OCI-LY1 (cell line): Measurements from ENCODE around the gene RAB10.

Experiments used
- H2AFZ ChIP-seq: fragments of 200-600 bp; sonication (generic), shearing (Covaris generic); 2 replicates; pipeline ENCODE4 v1.6.0; 2014; ENCODE audit warnings: antibody characterized with exemption, mild to moderate bottlenecking, low read length
- H3F3A ChIP-seq: fragments of 200-600 bp; sonication (generic), shearing (Covaris generic); 2 replicates; pipeline ENCODE4 v1.6.0; 2014; ENCODE audit warnings: mild to moderate bottlenecking, antibody characterized with exemption, low read length, moderate library complexity; ENCODE audit not compliant: insufficient read depth
- H3K27ac ChIP-seq: fragments of 200-600 bp; sonication (generic); 2 replicates; pipeline ENCODE4 v1.5.1; 2014; ENCODE audit warnings: low read length, mixed run types, mild to moderate bottlenecking, low read depth; ENCODE audit not compliant: poor library complexity, severe bottlenecking
- H3K27me3 ChIP-seq: fragments of 200-600 bp; sonication (generic); 2 replicates; pipeline ENCODE4 v1.6.0; 2014; ENCODE audit warnings: antibody characterized with exemption, mild to moderate bottlenecking, low read length, moderate library complexity; ENCODE audit not compliant: insufficient read depth
- H3K36me3 ChIP-seq: fragments of 200-600 bp; sonication (generic); 2 replicates; pipeline ENCODE4 v1.6.1; 2014; ENCODE audit warnings: mild to moderate bottlenecking, antibody characterized with exemption, low read length, moderate library complexity, mixed read lengths; ENCODE audit not compliant: insufficient read depth
- H3K4me1 ChIP-seq: fragments of 200-600 bp; sonication (generic); 2 replicates; pipeline ENCODE4 v1.5.1; 2014; ENCODE audit warnings: mild to moderate bottlenecking, low read length, moderate library complexity; ENCODE audit not compliant: insufficient read depth, severe bottlenecking
- H3K4me2 ChIP-seq: fragments of 200-600 bp; sonication (generic), shearing (Covaris generic); 2 replicates; pipeline ENCODE4 v1.6.1; 2014; ENCODE audit warnings: low read length
- H3K4me3 ChIP-seq: fragments of 200-600 bp; sonication (generic); 2 replicates; pipeline ENCODE4 v1.5.1; 2014; ENCODE audit warnings: low read length, low read depth, mild to moderate bottlenecking, mixed read lengths; ENCODE audit not compliant: poor library complexity, severe bottlenecking
- H3K79me2 ChIP-seq: fragments of 200-600 bp; shearing (Covaris generic); 2 replicates; pipeline ENCODE4 v1.6.1; 2016; ENCODE audit warnings: mixed run types, low read length, mixed read lengths; ENCODE audit not compliant: insufficient read depth
- H3K9ac ChIP-seq: fragments of 200-600 bp; sonication (generic), shearing (Covaris generic); 2 replicates; pipeline ENCODE4 v1.6.1; 2014; ENCODE audit warnings: mild to moderate bottlenecking, low read length, mixed read lengths
- H3K9me2 ChIP-seq: fragments of 200-600 bp; sonication (generic), shearing (Covaris generic); 2 replicates; pipeline ENCODE4 v1.6.1; 2014; ENCODE audit warnings: low read depth, mild to moderate bottlenecking, low read length, mixed read lengths
- H3K9me3 ChIP-seq: fragments of 200-600 bp; shearing (Covaris generic); 2 replicates; pipeline ENCODE4 v1.6.1; 2014; ENCODE audit warnings: low read length, mixed read lengths
- H4K20me1 ChIP-seq: fragments of 200-600 bp; sonication (generic), shearing (Covaris generic); 2 replicates; pipeline ENCODE4 v1.6.0; 2016; ENCODE audit warnings: mild to moderate bottlenecking, low read length; ENCODE audit not compliant: insufficient read depth
- CTCF ChIP-seq: fragments of 200-600 bp; sonication (generic), shearing (Covaris generic); IDR thresholded peaks from 2 replicates; pipeline ENCODE4 v1.5.1; 2017; ENCODE audit warnings: mild to moderate bottlenecking, antibody characterized with exemption, low read length, moderate library complexity, mixed read lengths
- EZH2 ChIP-seq: fragments of 200-600 bp; sonication (generic), shearing (Covaris generic); IDR thresholded peaks from 2 replicates; pipeline ENCODE4 v1.8.0; 2017; ENCODE audit warnings: borderline replicate concordance, mixed run types, mild to moderate bottlenecking, antibody characterized with exemption, low read length, moderate library complexity, mixed read lengths

The RAB10 gene

GRCh38 chr2:26048791-26049190 lies 14.9 kb downstream of the RAB10 start:
- no peak for TF ChIP-seq EZH2
- TF ChIP-seq CTCF: no peak
- no peaks in the 10 kb centered on the region for H4K20me1 ChIP-seq
- peaks cover 6% of the 10 kb centered on the region; the same call in 1 of the 2 replicates for H3K9me3 ChIP-seq
- H3K9ac ChIP-seq: no peak overlapping the region
- no peaks in the 10 kb centered on the region for H3F3A ChIP-seq
- peaks cover 46% of the 10 kb centered on the region for H3K36me3 ChIP-seq
- H3K79me2 ChIP-seq: peaks cover 93% of the 10 kb centered on the region
- H2AFZ ChIP-seq: no peak overlapping the region
- H3K4me2 ChIP-seq: no peak overlapping the region
- no peaks in the 10 kb centered on the region for H3K27me3 ChIP-seq
- H3K27ac ChIP-seq: no peak overlapping the region
- H3K4me3 ChIP-seq: no peak overlapping the region
- no peaks in the 10 kb centered on the region for H3K9me2 ChIP-seq
- peaks cover under 1% of the 10 kb centered on the region for H3K4me1 ChIP-seq

- H3F3A ChIP-seq: no peaks in the 10 kb centered on the region
- H3K4me3 ChIP-seq: no peak overlapping the region
- peaks cover 6% of the 10 kb centered on the region; the same call in 1 of the 2 replicates for H3K9me3 ChIP-seq
- no peaks in the 10 kb centered on the region for H3K9me2 ChIP-seq
- no peaks in the 10 kb centered on the region for H4K20me1 ChIP-seq
- H3K79me2 ChIP-seq: peaks cover 93% of the 10 kb centered on the region
- no peak overlapping the region for H3K4me2 ChIP-seq
- H3K4me1 ChIP-seq: no peaks in the 10 kb centered on the region
- no peak overlapping the region for H3K27ac ChIP-seq
- H3K27me3 ChIP-seq: no peaks in the 10 kb centered on the region
- no peak overlapping the region for H3K9ac ChIP-seq
- TF ChIP-seq CTCF (no peak), EZH2 (no peak)
- no peak overlapping the region for H2AFZ ChIP-seq
- H3K36me3 ChIP-seq: peaks cover 40% of the 10 kb centered on the region
Measured at GRCh38 chr2:26049641-26050040, 15.8 kb downstream of the RAB10 start.

GRCh38 chr2:26052740-26053139 lies 18.9 kb downstream of the RAB10 start:
- no peak overlapping the region for H2AFZ ChIP-seq
- H3K4me1 ChIP-seq: no peaks in the 10 kb centered on the region
- H3K27ac ChIP-seq: no peak overlapping the region
- H4K20me1 ChIP-seq: no peaks in the 10 kb centered on the region
- H3K27me3 ChIP-seq: no peaks in the 10 kb centered on the region
- H3K9me3 ChIP-seq: peaks cover 6% of the 10 kb centered on the region; the same call in 1 of the 2 replicates
- H3K4me3 ChIP-seq: no peak overlapping the region
- H3K79me2 ChIP-seq: peaks cover 96% of the 10 kb centered on the region
- H3K4me2 ChIP-seq: no peak overlapping the region
- H3F3A ChIP-seq: no peaks in the 10 kb centered on the region
- TF ChIP-seq EZH2: no peak
- no peak for TF ChIP-seq CTCF
- H3K9ac ChIP-seq: no peak overlapping the region
- H3K9me2 ChIP-seq: no peaks in the 10 kb centered on the region
- H3K36me3 ChIP-seq: peaks cover 27% of the 10 kb centered on the region
